WERI-Rb-1 (cell line): ENCODE data around the gene IL17RB.

Experiments
- DNase-seq: peaks from one replicate; pipeline ENCODE4 v3.0.0-alpha.2; 2020
- H3K27ac ChIP-seq: fragments of 250-450 bp; sonication (Bioruptor Pico); 2 replicates; pipeline ENCODE4 v1.5.1; 2020; ENCODE audit warnings: mild to moderate bottlenecking, moderate library complexity
- H3K27me3 ChIP-seq: fragments of 250-450 bp; sonication (Bioruptor Pico); 2 replicates; pipeline ENCODE4 v1.5.1; 2021; ENCODE audit warnings: mild to moderate bottlenecking, low read depth, moderate library complexity; ENCODE audit not compliant: insufficient read depth, severe bottlenecking
- H3K36me3 ChIP-seq: fragments of 250-450 bp; sonication (Bioruptor Pico); 2 replicates; pipeline ENCODE4 v1.5.1; 2020; ENCODE audit warnings: mild to moderate bottlenecking, moderate library complexity
- H3K4me3 ChIP-seq: 2 replicates; pipeline ENCODE4 v1.5.1; 2011; ENCODE audit warnings: low read depth, mild to moderate bottlenecking, control low read depth, low read length
- H3K9me3 ChIP-seq: fragments of 250-450 bp; sonication (Bioruptor Pico); 2 replicates; pipeline ENCODE4 v1.5.1; 2021; ENCODE audit warnings: mild to moderate bottlenecking, moderate library complexity; ENCODE audit not compliant: severe bottlenecking
- TF ChIP-seq, protein P1 (sequence below): IDR thresholded peaks from 2 replicates; pipeline ENCODE4 v1.5.1; 2011; ENCODE audit warnings: low read depth, mild to moderate bottlenecking, control low read depth, inconsistent platforms, low read length

IL17RB gene

GRCh38 chr3:53845103-53845880 lies 1.1 kb upstream of the IL17RB start:
- TF ChIP-seq, protein P1, sequence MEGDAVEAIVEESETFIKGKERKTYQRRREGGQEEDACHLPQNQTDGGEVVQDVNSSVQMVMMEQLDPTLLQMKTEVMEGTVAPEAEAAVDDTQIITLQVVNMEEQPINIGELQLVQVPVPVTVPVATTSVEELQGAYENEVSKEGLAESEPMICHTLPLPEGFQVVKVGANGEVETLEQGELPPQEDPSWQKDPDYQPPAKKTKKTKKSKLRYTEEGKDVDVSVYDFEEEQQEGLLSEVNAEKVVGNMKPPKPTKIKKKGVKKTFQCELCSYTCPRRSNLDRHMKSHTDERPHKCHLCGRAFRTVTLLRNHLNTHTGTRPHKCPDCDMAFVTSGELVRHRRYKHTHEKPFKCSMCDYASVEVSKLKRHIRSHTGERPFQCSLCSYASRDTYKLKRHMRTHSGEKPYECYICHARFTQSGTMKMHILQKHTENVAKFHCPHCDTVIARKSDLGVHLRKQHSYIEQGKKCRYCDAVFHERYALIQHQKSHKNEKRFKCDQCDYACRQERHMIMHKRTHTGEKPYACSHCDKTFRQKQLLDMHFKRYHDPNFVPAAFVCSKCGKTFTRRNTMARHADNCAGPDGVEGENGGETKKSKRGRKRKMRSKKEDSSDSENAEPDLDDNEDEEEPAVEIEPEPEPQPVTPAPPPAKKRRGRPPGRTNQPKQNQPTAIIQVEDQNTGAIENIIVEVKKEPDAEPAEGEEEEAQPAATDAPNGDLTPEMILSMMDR = 0 out of 2 replicates have a peak, but pooled peaks have one; percentile 21
- peaks cover 4% of the 10 kb centered on the region for H3K9me3 ChIP-seq
- no peaks in the 10 kb centered on the region for H3K36me3 ChIP-seq
- no peaks in the 10 kb centered on the region for H3K27me3 ChIP-seq
- H3K4me3 ChIP-seq = peak overlapping the region; percentile 49
- peak; percentile 39 for DNase-seq
- no peak overlapping the region for H3K27ac ChIP-seq

DNA sequence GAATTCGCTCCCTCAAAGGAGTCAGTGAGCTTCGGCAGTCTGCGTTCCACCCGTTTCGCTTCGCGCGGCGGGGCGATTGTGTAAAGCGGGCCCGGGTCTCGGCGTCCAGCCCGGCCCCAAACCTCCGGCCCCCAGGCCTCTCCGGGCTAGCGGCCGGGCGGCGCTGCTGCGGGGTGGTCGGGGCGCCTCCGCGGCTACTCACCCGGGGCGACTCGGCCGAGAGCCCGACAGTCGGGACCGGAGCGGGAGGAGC lies 561 bp upstream of the IL17RB start:
- DNase-seq = no peak

DNA sequence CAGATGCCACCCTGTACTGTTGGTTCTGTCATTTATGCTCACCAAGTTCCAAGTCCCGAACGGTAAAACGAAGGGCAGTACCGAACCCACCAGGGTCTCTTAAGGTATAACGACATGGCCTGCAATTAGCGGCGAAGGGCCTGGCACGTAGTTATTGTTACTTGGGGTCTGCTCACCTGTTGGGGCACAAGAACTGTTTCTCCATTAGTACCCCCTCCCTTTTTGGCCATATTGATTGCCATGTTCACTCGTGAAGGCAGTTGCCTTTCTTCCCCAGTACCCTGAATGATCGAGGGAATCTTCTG lies 435 bp downstream of the IL17RB start:
- no peak for DNase-seq
- no peaks in the 10 kb centered on the region for H3K36me3 ChIP-seq
- H3K4me3 ChIP-seq = no peak overlapping the region
- H3K27ac ChIP-seq = no peak overlapping the region
- H3K9me3 ChIP-seq = peaks cover 4% of the 10 kb centered on the region
- no peaks in the 10 kb centered on the region for H3K27me3 ChIP-seq
- TF ChIP-seq, protein P1 = no peak

More for the DNA sequence above, 561 bp upstream of the IL17RB start:
- peaks cover 4% of the 10 kb centered on the region for H3K9me3 ChIP-seq
- TF ChIP-seq, protein P1 = no peak
- no peaks in the 10 kb centered on the region for H3K27me3 ChIP-seq
- no peaks in the 10 kb centered on the region for H3K36me3 ChIP-seq
- no peak overlapping the region for H3K27ac ChIP-seq
- H3K4me3 ChIP-seq = peak overlapping the region; percentile 49

DNA sequence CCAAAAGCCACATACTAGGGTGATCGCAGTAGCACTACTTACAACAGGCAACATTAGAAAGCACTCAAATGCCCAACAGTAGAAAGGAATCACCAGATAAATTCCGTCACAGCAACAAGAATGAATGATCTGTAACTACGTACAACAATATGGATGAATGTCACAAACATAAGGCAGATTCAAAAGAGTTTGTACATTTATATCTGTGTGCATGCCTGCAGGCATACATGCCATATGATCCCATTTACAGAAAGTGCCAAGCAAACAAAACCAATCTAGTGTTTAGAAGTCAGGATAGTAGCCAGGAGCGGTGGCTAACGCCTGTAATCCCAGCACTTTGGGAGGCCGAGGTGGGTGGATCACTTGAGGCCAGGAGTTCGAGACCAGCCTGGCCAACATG lies 3.5 kb downstream of the IL17RB start:
- Histone ChIP-seq H3K27ac (no peak overlapping the region), H3K36me3 (no peaks in the 10 kb centered on the region), H3K27me3 (no peaks in the 10 kb centered on the region), H3K4me3 (no peak overlapping the region), H3K9me3 (peaks cover 4% of the 10 kb centered on the region)
- TF ChIP-seq, protein P1 = no peak
- DNase-seq = no peak

DNA sequence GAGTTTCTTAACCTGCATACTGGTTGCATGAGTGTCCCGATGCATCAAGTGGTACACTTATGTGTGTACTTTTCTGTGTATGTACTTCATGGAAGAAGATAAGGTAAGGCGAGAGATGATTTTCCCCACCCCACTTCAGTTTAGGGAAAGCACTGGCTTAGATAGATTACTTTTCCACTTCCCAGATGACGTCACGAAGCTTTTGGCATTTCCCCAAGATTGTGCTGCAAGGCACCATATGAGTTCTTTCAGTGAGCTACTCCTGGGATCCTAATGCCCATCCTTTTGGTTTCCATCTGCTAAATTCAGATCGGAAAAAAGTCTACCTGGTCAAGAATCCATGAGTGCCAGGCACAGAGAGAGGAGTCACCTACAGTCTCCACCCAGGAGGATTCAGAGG lies 4.5 kb downstream of the IL17RB start:
- H3K9me3 ChIP-seq = peaks cover 4% of the 10 kb centered on the region
- H3K4me3 ChIP-seq = no peak overlapping the region
- TF ChIP-seq, protein P1 = no peak
- H3K36me3 ChIP-seq = no peaks in the 10 kb centered on the region
- H3K27me3 ChIP-seq = no peaks in the 10 kb centered on the region
- H3K27ac ChIP-seq = no peak overlapping the region
- DNase-seq = no peak

DNA sequence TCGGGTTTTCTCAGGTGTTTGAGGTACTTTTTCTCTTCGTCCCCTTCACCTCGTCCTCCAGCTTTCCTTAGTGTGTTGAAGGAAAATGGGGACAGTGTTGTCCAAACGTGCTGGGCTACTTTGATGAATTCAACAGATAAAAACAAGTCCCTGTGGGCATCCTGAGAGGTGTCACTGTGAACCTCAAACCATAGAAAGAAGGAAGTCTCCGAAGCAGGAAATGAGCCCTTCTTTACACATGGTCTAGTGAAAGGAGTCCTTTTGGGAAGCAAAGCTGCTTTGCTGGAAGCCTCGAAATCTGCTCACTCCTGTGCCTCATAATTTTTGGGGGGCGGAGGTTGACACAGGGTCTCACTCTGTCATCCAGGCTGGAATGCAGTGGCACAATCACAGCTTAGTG lies 10.6 kb downstream of the IL17RB start:
- Histone ChIP-seq H3K4me3 (no peak overlapping the region), H3K9me3 (peaks cover 2% of the 10 kb centered on the region), H3K27me3 (no peaks in the 10 kb centered on the region), H3K36me3 (peaks cover 9% of the 10 kb centered on the region), H3K27ac (no peak overlapping the region)
- TF ChIP-seq, protein P1 = no peak
- DNase-seq = no peak
